NCI-H2196 (cell line): Measurements from ENCODE around the gene RRAS2.

Source experiments
- DNase-seq: peaks from one replicate; lab custom pipeline; 2025; ENCODE audit not compliant: unreplicated experiment; lab: John Stamatoyannopoulos, UW

Gene RRAS2

GRCh38 chr11:14340721-14341120, 18.3 kb downstream of the RRAS2 start:
- no peak for DNase-seq

GRCh38 chr11:14339356-14339755, 19.6 kb downstream of the RRAS2 start:
- no peak for DNase-seq

GRCh38 chr11:14336507-14337503, 22.2 kb downstream of the RRAS2 start:
- DNase-seq, result no peak

- DNase-seq, result no peak
Observed at GRCh38 chr11:14335712-14336111, 23.3 kb downstream of the RRAS2 start.

- DNase-seq, result no peak
Observed at GRCh38 chr11:14334893-14335292, 24.1 kb downstream of the RRAS2 start.

GRCh38 chr11:14334192-14334591, 24.8 kb downstream of the RRAS2 start:
- no peak for DNase-seq

GRCh38 chr11:14331476-14332136, 27.4 kb downstream of the RRAS2 start:
- no peak for DNase-seq

- no peak for DNase-seq
Observed at GRCh38 chr11:14330881-14331280, 28.1 kb downstream of the RRAS2 start.

GRCh38 chr11:14329702-14330101, 29.3 kb downstream of the RRAS2 start:
- DNase-seq, result no peak

- no peak for DNase-seq
Observed at GRCh38 chr11:14327116-14327515, 31.9 kb downstream of the RRAS2 start.

- DNase-seq, result no peak
Observed at GRCh38 chr11:14323118-14323676, 35.8 kb downstream of the RRAS2 start.

- no peak for DNase-seq
Observed at GRCh38 chr11:14322510-14322909, 36.5 kb downstream of the RRAS2 start.

- no peak for DNase-seq
Observed at GRCh38 chr11:14320020-14320419, 39.0 kb downstream of the RRAS2 start.

- DNase-seq, result no peak
Observed at GRCh38 chr11:14318581-14318981, 40.4 kb downstream of the RRAS2 start.

GRCh38 chr11:14317659-14318325, 41.2 kb downstream of the RRAS2 start:
- DNase-seq, result no peak

- DNase-seq, result no peak
Observed at GRCh38 chr11:14315130-14315529, 43.9 kb downstream of the RRAS2 start.

- no peak for DNase-seq
Observed at GRCh38 chr11:14314127-14314526, 44.9 kb downstream of the RRAS2 start.

- DNase-seq, result no peak
Observed at GRCh38 chr11:14312736-14313438, 46.1 kb downstream of the RRAS2 start.

- no peak for DNase-seq
Observed at GRCh38 chr11:14310679-14311078, 48.3 kb downstream of the RRAS2 start.

GRCh38 chr11:14309425-14310192, 49.4 kb downstream of the RRAS2 start:
- peak; percentile 20 for DNase-seq
